K562 (cell line): ENCODE data around the gene API5. TPM values are rescaled to one million over a fixed set of nuclear protein-coding genes. Genes with fewer than 3 reads are reported as not detected.

Source experiments
- ATAC-seq: fragments of 200-7000 bp; cut with Tn5 transposase; 3 replicates; pipeline ENCODE4 v1.9.1; 2020; ENCODE audit warnings: moderate library complexity
- BruUV-seq: library from RNA; stranded (reverse); fragments of 400-500 nt; replicated peaks from 2 replicates; lab custom pipeline; 2021; lab: Mats Ljungman, UMichigan
- CTCF ChIA-PET: fragments of 300-600 bp; formaldehyde crosslinking; extraction: SDS; loops from one replicate; lab custom pipeline; 2021; ENCODE audit warnings: low intra/inter-chr PET ratio; lab: Yijun Ruan, JAX
- POLR2A ChIA-PET: fragments of 300-600, 350-650 bp; sonication (Branson Sonifier 250); formaldehyde crosslinking; extraction: SDS; loops from one replicate; lab custom pipeline; 2021; ENCODE audit warnings: antibody characterized with exemption, inconsistent platforms; lab: Yijun Ruan, JAX
- DNase-seq, 4 experiments: peaks; one replicate each; pipeline versions ENCODE4 v3.0.0 to v3.0.0-alpha.2; 2011 to 2018; ENCODE audit warnings: low spot score in 3 of 4, mixed read lengths in 3 of 4; ENCODE audit errors: extremely low read depth in 1 of 4
- FAIRE-seq: peaks from 2 replicates; lab custom pipeline; 2011; peaks lifted over from hg19 to GRCh38; lab: Jason Lieb, UNC
- H2AFZ ChIP-seq: 2 replicates; pipeline ENCODE4 v1.6.0; 2011; ENCODE audit warnings: low read depth, low read length, control low read depth, inconsistent platforms
- H3K27ac ChIP-seq: fragments of 200-600 bp; 3 replicates; pipeline ENCODE4 v1.8.0; 2011; ENCODE audit warnings: low read depth, mild to moderate bottlenecking, control low read depth, inconsistent platforms, low read length, moderate library complexity, mixed read lengths; ENCODE audit errors: extremely low read depth
- H3K27me3 ChIP-seq, 2 experiments: fragments of 300-600 bp in 1 of 2; 2 replicates in 1 of 2; 3 replicates in 1 of 2; pipeline versions ENCODE4 v1.6.0 to v1.8.0; 2011; ENCODE audit warnings: inconsistent platforms in 2 of 2, low read length in 2 of 2, mild to moderate bottlenecking in 1 of 2, mixed read lengths in 1 of 2, moderate library complexity in 1 of 2; ENCODE audit not compliant: control insufficient read depth in 2 of 2, insufficient read depth in 2 of 2
- H3K36me3 ChIP-seq: fragments of 300-600 bp; 3 replicates; pipeline ENCODE4 v1.8.0; 2011; ENCODE audit warnings: mild to moderate bottlenecking, low read length, inconsistent platforms; ENCODE audit not compliant: control insufficient read depth, insufficient read depth
- H3K4me1 ChIP-seq, 2 experiments: fragments of 200-600 bp in 1 of 2; replicated peaks in 1 of 2; 2 replicates in 1 of 2; 3 replicates in 1 of 2; pipeline versions ENCODE4 v1.5.1 to v1.8.0; 2011; ENCODE audit warnings: inconsistent platforms in 2 of 2, low read length in 2 of 2, mild to moderate bottlenecking in 1 of 2, mixed read lengths in 1 of 2, moderate library complexity in 1 of 2; ENCODE audit not compliant: control insufficient read depth in 2 of 2, insufficient read depth in 2 of 2
- H3K4me2 ChIP-seq: 2 replicates; pipeline ENCODE4 v1.6.1; 2011; ENCODE audit warnings: low read length, control low read depth, inconsistent platforms, mixed read lengths; ENCODE audit not compliant: insufficient read depth
- H3K4me3 ChIP-seq: fragments of 200-600 bp; sonication (generic), shearing (Covaris generic); 2 replicates; pipeline ENCODE4 v1.5.1; 2016; ENCODE audit warnings: control low read depth, inconsistent platforms
- H3K79me2 ChIP-seq: fragments of 200-600 bp; 3 replicates; pipeline ENCODE4 v1.8.0; 2011; ENCODE audit warnings: low read length, inconsistent platforms; ENCODE audit not compliant: control insufficient read depth, insufficient read depth
- H3K9ac ChIP-seq, 2 experiments: 2 replicates each; pipeline versions ENCODE4 v1.6.0 to v1.6.1; 2011; ENCODE audit warnings: low read depth in 2 of 2, low read length in 2 of 2, control low read depth in 1 of 2, inconsistent platforms in 1 of 2, mild to moderate bottlenecking in 1 of 2, mixed read lengths in 1 of 2; ENCODE audit not compliant: insufficient read depth in 1 of 2
- H3K9me1 ChIP-seq: one replicate; pipeline ENCODE4 v1.6.0; 2011; ENCODE audit warnings: inconsistent platforms, mild to moderate bottlenecking, low read length, moderate library complexity; ENCODE audit not compliant: control insufficient read depth, insufficient read depth
- H3K9me3 ChIP-seq: replicated peaks from 2 replicates; pipeline ENCODE4 v1.5.1; 2011; ENCODE audit warnings: low read depth, low read length, inconsistent platforms; ENCODE audit not compliant: control insufficient read depth, insufficient read depth
- H4K20me1 ChIP-seq: replicated peaks from 2 replicates; pipeline ENCODE4 v1.6.1; 2011; ENCODE audit warnings: low read length, inconsistent platforms, mixed read lengths; ENCODE audit not compliant: control insufficient read depth, insufficient read depth
- CHD1 ChIP-seq: fragments of 200-600 bp; sonication (generic); IDR thresholded peaks from one replicate; pipeline ENCODE4 v1.6.1; 2012; ENCODE audit warnings: mild to moderate bottlenecking, moderate library complexity, low read length, inconsistent platforms
- ELF1 ChIP-seq: fragments of 200-800 bp; sonication (Bioruptor generic); IDR thresholded peaks from 2 replicates; pipeline ENCODE4 v1.6.1; 2016; ENCODE audit warnings: missing genetic modification characterization, missing compliant biosample characterization
- ELK3 ChIP-seq: fragments of 450-650 bp; formaldehyde crosslinking; IDR thresholded peaks from 2 replicates; pipeline ENCODE4 v1.4.0; 2020; ENCODE audit warnings: mild to moderate bottlenecking
- GABPA ChIP-seq: fragments of 200-800 bp; sonication (Bioruptor generic); conservative IDR thresholded peaks from 2 replicates; pipeline ENCODE4 v1.6.1; 2016; ENCODE audit warnings: low read depth, missing genetic modification characterization, missing compliant biosample characterization
- GMEB1 ChIP-seq: fragments of 250-450 bp; sonication (Bioruptor Pico); IDR thresholded peaks from 2 replicates; pipeline ENCODE4 v1.4.0; 2020; ENCODE audit warnings: mild to moderate bottlenecking
- NFIX ChIP-seq: fragments of 250-450 bp; sonication (Bioruptor Pico); IDR thresholded peaks from 2 replicates; pipeline ENCODE4 v1.4.0; 2020; ENCODE audit warnings: low read depth, mild to moderate bottlenecking, moderate library complexity
- PHF21A ChIP-seq: fragments of 450-650 bp; IDR thresholded peaks from 2 replicates; pipeline ENCODE4 v1.6.1; 2017; ENCODE audit warnings: low read depth, borderline replicate concordance
- PREB ChIP-seq: sonication (generic); formaldehyde crosslinking; IDR thresholded peaks from 2 replicates; pipeline ENCODE4 v1.8.1; 2023; ENCODE audit warnings: mild to moderate bottlenecking, missing genetic modification reagents
- RERE ChIP-seq: sonication (generic); formaldehyde crosslinking; IDR thresholded peaks from 2 replicates; pipeline ENCODE4 v1.8.0; 2023; ENCODE audit warnings: missing genetic modification reagents, mild to moderate bottlenecking, borderline replicate concordance
- ZFPM2 ChIP-seq: fragments of 250-450 bp; sonication (Bioruptor Pico); IDR thresholded peaks from 2 replicates; pipeline ENCODE4 v1.5.1; 2022; ENCODE audit warnings: mild to moderate bottlenecking
- ZNF79 ChIP-seq: fragments of 250-450 bp; sonication (Bioruptor Pico); IDR thresholded peaks from 2 replicates; pipeline ENCODE4 v1.4.0; 2020; ENCODE audit warnings: low read depth, mild to moderate bottlenecking, moderate library complexity
- WGBS: fragments of 100-300 bp; shearing (Covaris generic); methylation state at CpG from one replicate; pipeline ENCODE4 v1.1.6; 2016; ENCODE audit warnings: low coverage, mixed read lengths; ENCODE audit not compliant: insufficient coverage; ENCODE audit errors: missing lambda C conversion rate; 5-methylcytosine and 5-hydroxymethylcytosine counted together
- in situ Hi-C: fragments of 300-500 bp; cut with MboI; formaldehyde crosslinking; loops from 4 replicates; pipeline ENCODE4 v1.15.0; 2018; ENCODE audit warnings: inconsistent platforms, mixed read lengths
- intact Hi-C: fragments of 100-400 bp; cut with micrococcal nuclease; formaldehyde crosslinking; loops from 2 replicates; pipeline ENCODE4 v1.14.2; 2022
- polyA plus RNA-seq, 8 experiments: library from polyadenylated mRNA; depleted of rRNA in 4 of 8; stranded (reverse) in 5 of 8; unstranded in 3 of 8; fragments of >200 nt; fragmentation: Nextera tagmentation in 2 of 8; fragmentation: Illumina TruSeq in 1 of 8; extraction: Ambion mirVana in 2 of 8; extraction: Trizol in 1 of 8; gene quantifications; 2 replicates each; pipeline versions ENCODE4 v1.2.1 to v1.2.3, GENCODE V29; 2011 to 2014; ENCODE audit warnings: inconsistent platforms in 1 of 8, missing spikeins in 1 of 8
- total RNA-seq, 7 experiments: library from RNA; depleted of rRNA in 6 of 7; stranded (reverse); fragments of >200 nt in 6 of 7; fragmentation: Illumina TruSeq in 2 of 7; extraction: Trizol in 2 of 7; gene quantifications; 2 replicates each; pipeline versions ENCODE4 v1.2.1 to v1.2.3, GENCODE V29; 2011 to 2021; ENCODE audit warnings: low replicate concordance in 1 of 7

The API5 gene
- total and polyA plus RNA-seq, 9 of the 15 experiments (the other 6 are each of a cell fraction or from before 2014, with no cell fraction given), result 59.8 to 146 (median 123) TPM

GRCh38 chr11:43358279-43358800, 46.5 kb downstream of the API5 start:
- POLR2A ChIA-PET, result interaction anchor here (0.8 to 2.5 kb wide), 12 partner anchors 9 to 60 kb away, joined by 3 to 19 read pairs (median 4); partner anchors contain the start of gene API5
- in situ Hi-C loops, result no loop called here
- WGBS, result 2% methylated on average over 16 of the region's 16 CpGs
- peak; percentile 6; the same call in 1 of the 3 replicates for ATAC-seq
- H3K9me1 ChIP-seq, result no peaks in the 10 kb centered on the region
- peaks cover 20% of the 10 kb centered on the region for H3K36me3 ChIP-seq
- no peak for FAIRE-seq
- H3K4me3 ChIP-seq, result peak overlapping the region; percentile 97
- H3K9ac ChIP-seq, result peak overlapping the region; percentile 90 to 99
- no peaks in the 10 kb centered on the region; the same call in 1 of the 2 replicates for H4K20me1 ChIP-seq
- peak in 1 of 4 experiments; percentile 23 for DNase-seq
- CTCF ChIA-PET, result no interaction called here
- no peaks in the 10 kb centered on the region for H3K27me3 ChIP-seq
- H2AFZ ChIP-seq, result peak overlapping the region; percentile 97
- H3K4me1 ChIP-seq, result peaks cover 0 to 13% of the 10 kb centered on the region in 2 experiments; a peak in 2 of 5 replicates
- H3K79me2 ChIP-seq, result peaks cover 54% of the 10 kb centered on the region
- H3K4me2 ChIP-seq, result peak overlapping the region; percentile 97
- BruUV-seq, result TSS peak; percentile 89
- H3K27ac ChIP-seq, result peak overlapping the region; percentile 90
- no peaks in the 10 kb centered on the region for H3K9me3 ChIP-seq
- intact Hi-C loops, result no loop called here
- TF ChIP-seq NFIX (CRISPR knock-in tag), result no peak
- TF ChIP-seq ELK3 (CRISPR knock-in tag), result no peak
- TF ChIP-seq ZNF79 (CRISPR knock-in tag), result no peak
- TF ChIP-seq ZFPM2 (CRISPR knock-in tag), result no peak
- TF ChIP-seq CHD1, result peak; percentile 5
- no peak for TF ChIP-seq ELF1 (tag)
- TF ChIP-seq PHF21A, result no peak
- TF ChIP-seq PREB (CRISPR knock-in tag), result no peak
- TF ChIP-seq GMEB1 (CRISPR knock-in tag), result no peak
- TF ChIP-seq GABPA, result 0 out of 2 replicates have a peak, but pooled peaks have one; percentile 75
- TF ChIP-seq RERE (CRISPR knock-in tag), result no peak
